HepG2 (cell line): ENCODE results near the gene OR13J1. TPM values are rescaled to one million over a fixed set of nuclear protein-coding genes. Genes with fewer than 3 reads are reported as not detected.

Source experiments
- ATAC-seq: fragments of 200-7000 bp; cut with Tn5 transposase; 3 replicates; pipeline ENCODE4 v1.9.1; 2020; ENCODE audit warnings: mild to moderate bottlenecking, moderate library complexity
- BruUV-seq: library from RNA; stranded (reverse); fragments of 400-500 nt; replicated peaks from 2 replicates; lab custom pipeline; 2021; lab: Mats Ljungman, UMichigan
- CTCF ChIA-PET: fragments of 300-600 bp; formaldehyde crosslinking; extraction: SDS; loops from one replicate; lab custom pipeline; 2021; ENCODE audit warnings: low total read pairs, inconsistent platforms, low intra/inter-chr PET ratio; lab: Yijun Ruan, JAX
- POLR2A ChIA-PET: fragments of 350-600 bp; sonication (Branson Sonifier 250); formaldehyde crosslinking; loops from one replicate; lab custom pipeline; 2020; ENCODE audit warnings: antibody characterized with exemption, inconsistent platforms; lab: Yijun Ruan, JAX
- DNase-seq: peaks from one replicate; pipeline ENCODE4 v3.0.0-alpha.2; 2015; ENCODE audit warnings: low spot score
- FAIRE-seq: peaks from 3 replicates; lab custom pipeline; 2011; peaks lifted over from hg19 to GRCh38; lab: Jason Lieb, UNC
- H2AFZ ChIP-seq: one replicate; pipeline ENCODE4 v1.6.1; 2011; ENCODE audit warnings: low read length, inconsistent platforms
- H3K27ac ChIP-seq: fragments of 300-600 bp; 3 replicates; pipeline ENCODE4 v1.8.0; 2011; ENCODE audit warnings: mixed run types, mild to moderate bottlenecking, mixed read lengths, low read length, inconsistent platforms; ENCODE audit not compliant: insufficient read depth; ENCODE audit errors: extremely low read length
- H3K27me3 ChIP-seq, 2 experiments: fragments of 200-600 bp in 1 of 2; 2 replicates in 1 of 2; 3 replicates in 1 of 2; pipeline versions ENCODE4 v1.6.0 to v1.8.0; 2011; ENCODE audit warnings: low read length in 2 of 2, mild to moderate bottlenecking in 2 of 2, moderate library complexity in 2 of 2, inconsistent platforms in 1 of 2; ENCODE audit not compliant: insufficient read depth in 2 of 2, control insufficient read depth in 1 of 2
- H3K36me3 ChIP-seq, 2 experiments: fragments of 200-600 bp in 1 of 2; replicated peaks in 1 of 2; 2 replicates in 1 of 2; 3 replicates in 1 of 2; pipeline versions ENCODE4 v1.5.1 to v1.8.0; 2011; ENCODE audit warnings: low read length in 2 of 2, inconsistent platforms in 1 of 2; ENCODE audit not compliant: insufficient read depth in 2 of 2, control insufficient read depth in 1 of 2
- H3K4me1 ChIP-seq: 2 replicates; pipeline ENCODE4 v1.5.1; 2012; ENCODE audit warnings: low read length, inconsistent platforms; ENCODE audit not compliant: insufficient read depth
- H3K4me2 ChIP-seq: 2 replicates; pipeline ENCODE4 v1.6.0; 2011; ENCODE audit warnings: low read depth, low read length, inconsistent platforms
- H3K4me3 ChIP-seq, 3 experiments: fragments of 200-600 bp in 1 of 3; sonication (generic), shearing (Covaris generic) in 1 of 3; replicated peaks in 1 of 3; 2 replicates each; pipeline ENCODE4 v1.5.1; 2011 to 2016; ENCODE audit warnings: low read length in 3 of 3, inconsistent platforms in 2 of 3, low read depth in 2 of 3, mild to moderate bottlenecking in 2 of 3, control low read depth in 1 of 3, mixed read lengths in 1 of 3; ENCODE audit not compliant: insufficient read depth in 1 of 3
- H3K79me2 ChIP-seq: one replicate; pipeline ENCODE4 v1.6.1; 2011; ENCODE audit warnings: low read length, inconsistent platforms; ENCODE audit not compliant: insufficient read depth
- H3K9ac ChIP-seq: 2 replicates; pipeline ENCODE4 v1.6.0; 2011; ENCODE audit warnings: mild to moderate bottlenecking, low read depth, low read length, inconsistent platforms; ENCODE audit not compliant: insufficient read depth
- H3K9me3 ChIP-seq: 2 replicates; pipeline ENCODE4 v1.5.1; 2012; ENCODE audit warnings: mild to moderate bottlenecking, low read length
- H4K20me1 ChIP-seq: 2 replicates; pipeline ENCODE4 v1.6.0; 2011; ENCODE audit warnings: inconsistent platforms, mild to moderate bottlenecking, low read length, moderate library complexity; ENCODE audit not compliant: insufficient read depth
- CREB1 ChIP-seq, 2 experiments: fragments of 450-650 bp in 1 of 2; IDR thresholded peaks; 2 replicates each; pipeline ENCODE4 v1.6.1; 2016 to 2017; ENCODE audit warnings: control low read depth in 1 of 2, mild to moderate bottlenecking in 1 of 2, missing compliant biosample characterization in 1 of 2, missing genetic modification characterization in 1 of 2
- ELF3 ChIP-seq: IDR thresholded peaks from 2 replicates; pipeline ENCODE4 v1.6.1; 2016; ENCODE audit warnings: missing genetic modification reagents, missing compliant biosample characterization
- GATAD1 ChIP-seq: IDR thresholded peaks from 2 replicates; pipeline ENCODE4 v1.6.1; 2016; ENCODE audit warnings: missing genetic modification reagents, missing compliant biosample characterization
- JUND ChIP-seq: sonication (generic); formaldehyde crosslinking; IDR thresholded peaks from 2 replicates; pipeline ENCODE4 v1.8.0; 2022; ENCODE audit warnings: mild to moderate bottlenecking, missing genetic modification reagents
- NBN ChIP-seq: fragments of 450-650 bp; conservative IDR thresholded peaks from 2 replicates; pipeline ENCODE4 v1.6.1; 2017
- PAXIP1 ChIP-seq: sonication (generic); formaldehyde crosslinking; conservative IDR thresholded peaks from 2 replicates; pipeline ENCODE4 v1.4.0; 2020; ENCODE audit warnings: mild to moderate bottlenecking, missing genetic modification reagents, moderate library complexity
- POLR2A ChIP-seq, 2 experiments: IDR thresholded peaks; 2 replicates each; pipeline ENCODE4 v1.6.1; 2011; ENCODE audit warnings: low read depth in 2 of 2, low read length in 2 of 2, mild to moderate bottlenecking in 1 of 2, moderate library complexity in 1 of 2; ENCODE audit not compliant: insufficient read depth in 1 of 2
- REST ChIP-seq, 2 experiments: IDR thresholded peaks; 2 replicates each; pipeline ENCODE4 v1.6.1; 2011 to 2012; ENCODE audit warnings: low read length in 2 of 2, borderline replicate concordance in 1 of 2, low read depth in 1 of 2, mild to moderate bottlenecking in 1 of 2, moderate library complexity in 1 of 2
- SPEN ChIP-seq: sonication (generic); formaldehyde crosslinking; IDR thresholded peaks from 2 replicates; pipeline ENCODE4 v1.5.1; 2020; ENCODE audit warnings: low read depth, mild to moderate bottlenecking, missing genetic modification reagents
- TGIF2 ChIP-seq: IDR thresholded peaks from 2 replicates; pipeline ENCODE4 v1.6.1; 2016; ENCODE audit warnings: control low read depth, missing compliant biosample characterization
- ZBTB42 ChIP-seq: sonication (generic); formaldehyde crosslinking; IDR thresholded peaks from 2 replicates; pipeline ENCODE4 v1.5.0; 2020; ENCODE audit warnings: mild to moderate bottlenecking, missing genetic modification reagents
- ZNF484 ChIP-seq: sonication (generic); formaldehyde crosslinking; IDR thresholded peaks from 2 replicates; pipeline ENCODE4 v1.5.1; 2020; ENCODE audit warnings: mild to moderate bottlenecking, low read depth, missing genetic modification reagents, borderline replicate concordance
- WGBS: methylation state at CpG from one replicate; pipeline ENCODE4 v1.1.6; 2017; ENCODE audit warnings: low lambda C conversion rate; 5-methylcytosine and 5-hydroxymethylcytosine counted together
- in situ Hi-C: cut with HindIII; loops from 2 replicates; pipeline ENCODE4 v1.10.0; 2017; ENCODE audit warnings: low pct_unique_long_range_greater_than_20kb; ENCODE audit not compliant: extremely low pct_ligation_motif_present
- intact Hi-C: fragments of 100-400 bp; cut with micrococcal nuclease; formaldehyde crosslinking; loops from one replicate; pipeline ENCODE4 v1.10.0; 2022; ENCODE audit not compliant: unreplicated experiment
- polyA plus RNA-seq, 8 experiments: library from polyadenylated mRNA; depleted of rRNA in 3 of 8; stranded (reverse) in 7 of 8; unstranded in 1 of 8; fragments of >200 nt; fragmentation: Illumina TruSeq in 4 of 8; extraction: Trizol in 4 of 8; gene quantifications; 2 replicates each; pipeline versions ENCODE4 v1.2.1 to v1.2.3, GENCODE V29; 2011 to 2016; ENCODE audit warnings: low read depth in 4 of 8, missing spikeins in 1 of 8, mixed read lengths in 1 of 8; ENCODE audit not compliant: insufficient read depth in 1 of 8
- total RNA-seq, 5 experiments: library from RNA; depleted of rRNA; stranded (reverse); fragments of >200 nt; fragmentation: Illumina TruSeq; extraction: Trizol; gene quantifications; 2 replicates each; pipeline ENCODE4 v1.2.3, GENCODE V29; 2016; ENCODE audit warnings: low read depth in 1 of 5
- TF ChIP-seq, protein P1 (sequence below): sonication (generic); formaldehyde crosslinking; IDR thresholded peaks from 2 replicates; pipeline ENCODE4 v1.5.0; 2020; ENCODE audit warnings: missing genetic modification reagents, mild to moderate bottlenecking, borderline replicate concordance

OR13J1 gene
- total and polyA plus RNA-seq, 2 of the 13 experiments (the other 11 are each of a cell fraction or from before 2014, with no cell fraction given) = not detected

DNA sequence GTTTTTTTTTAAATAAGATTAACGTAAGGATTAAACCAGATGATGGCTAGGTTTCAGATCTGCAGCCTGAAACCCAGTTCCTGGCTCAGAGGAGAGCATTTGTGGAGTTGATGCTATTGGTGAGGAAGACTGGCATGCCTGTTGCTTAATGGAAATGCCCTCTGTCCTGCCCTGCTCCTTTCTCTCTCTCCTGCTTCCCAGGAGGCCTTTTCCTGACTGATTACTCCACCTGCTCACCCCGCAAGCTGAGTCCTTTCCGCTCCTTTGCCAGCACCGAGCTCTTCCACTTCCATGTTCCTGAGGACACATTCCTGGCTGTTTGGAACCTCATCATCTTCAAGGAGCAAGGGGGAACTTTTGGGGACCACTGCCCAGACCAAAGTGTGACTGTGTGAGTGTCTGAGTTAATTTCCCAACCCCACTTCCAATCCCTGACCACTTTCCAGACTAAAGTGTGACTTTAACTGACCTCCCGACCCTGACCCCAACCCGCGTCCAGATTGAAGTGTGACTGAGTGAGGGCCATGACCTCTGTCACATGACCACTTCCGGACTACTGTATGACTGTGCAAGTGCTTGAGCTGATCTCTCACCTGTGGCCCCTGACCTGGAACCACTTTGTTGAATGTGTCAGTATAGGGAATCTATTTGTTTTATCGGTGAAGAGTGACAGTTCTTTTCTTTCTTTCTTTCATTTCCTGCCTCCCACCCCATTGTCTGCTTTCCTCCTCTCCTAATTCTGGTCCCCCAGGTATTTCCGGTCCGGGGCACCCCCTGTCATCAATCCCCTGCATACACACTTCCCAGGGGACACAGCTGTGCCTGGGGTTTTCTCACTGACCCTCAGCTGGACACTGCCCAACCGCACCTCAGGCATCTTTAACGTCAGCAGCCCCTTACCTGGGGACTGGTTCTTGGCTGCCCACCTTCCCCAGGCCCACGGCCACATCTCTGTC lies 35.7 kb downstream of the OR13J1 start (continued):
- TF ChIP-seq REST (IDR thresholded peaks at IDR 0.05; ENCODE audit: borderline replicate concordance in 1 of 2, low read depth in 1 of 2, low read length in 2 of 2) (no peak), CREB1 (IDR thresholded peaks at IDR 0.05) (peak; percentile 49), CREB1 (CRISPR knock-in tag; IDR thresholded peaks at IDR 0.05) (no peak), GATAD1 (0 out of 2 replicates have a peak, but pooled peaks have one; percentile 16)

DNA sequence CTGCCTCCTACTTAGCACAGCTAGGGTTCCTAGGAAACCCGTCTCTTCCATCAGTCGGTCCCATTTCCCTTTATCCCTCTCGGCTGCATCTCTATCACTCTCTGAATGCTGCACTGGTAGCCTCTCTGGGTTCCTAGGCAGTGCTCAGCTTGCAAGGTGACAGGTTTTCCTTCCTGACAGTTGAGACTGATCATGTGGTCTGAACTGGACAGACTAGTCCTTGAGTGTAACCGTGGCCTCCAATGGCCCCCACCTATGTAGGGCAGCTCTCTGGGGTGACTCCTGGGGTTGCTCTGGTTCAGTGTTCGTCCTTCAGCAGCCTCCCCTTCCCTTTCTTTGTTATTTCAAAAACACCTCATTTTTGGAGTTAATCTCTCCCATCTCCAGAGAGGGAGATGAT lies 37.4 kb downstream of the OR13J1 start:
- Histone ChIP-seq H3K36me3 (no peaks in the 10 kb centered on the region), H3K9ac (no peak overlapping the region), H4K20me1 (no peaks in the 10 kb centered on the region), H3K4me1 (peaks cover 68% of the 10 kb centered on the region), H3K27ac (no peak overlapping the region), H3K79me2 (no peaks in the 10 kb centered on the region), H3K4me2 (no peak overlapping the region), H3K9me3 (no peaks in the 10 kb centered on the region), H3K4me3 (no peak overlapping the region), H2AFZ (no peak overlapping the region), H3K27me3 (no peaks in the 10 kb centered on the region)
- no peak for ATAC-seq
- ChIA-PET POLR2A (no interaction called here), CTCF (no interaction called here)
- intact Hi-C loops (no loop called here), in situ Hi-C loops (no loop called here)
- no peak for DNase-seq
- BruUV-seq = no TSS peak
- FAIRE-seq = no peak
- 65% methylated on average over 5 of the region's 5 CpGs for WGBS
- no peak for TF ChIP-seq TGIF2
- TF ChIP-seq SPEN (CRISPR knock-in tag) = no peak
- no peak for TF ChIP-seq ELF3
- TF ChIP-seq POLR2A (IDR thresholded peaks at IDR 0.05; ENCODE audit: insufficient read depth in 1 of 2, low read depth in 2 of 2, low read length in 2 of 2) = no peak
- no peak for TF ChIP-seq ZBTB42
- TF ChIP-seq JUND (CRISPR knock-in tag) = no peak
- TF ChIP-seq ZNF484 (CRISPR knock-in tag) = no peak
- TF ChIP-seq NBN = no peak
- TF ChIP-seq, protein P1, sequence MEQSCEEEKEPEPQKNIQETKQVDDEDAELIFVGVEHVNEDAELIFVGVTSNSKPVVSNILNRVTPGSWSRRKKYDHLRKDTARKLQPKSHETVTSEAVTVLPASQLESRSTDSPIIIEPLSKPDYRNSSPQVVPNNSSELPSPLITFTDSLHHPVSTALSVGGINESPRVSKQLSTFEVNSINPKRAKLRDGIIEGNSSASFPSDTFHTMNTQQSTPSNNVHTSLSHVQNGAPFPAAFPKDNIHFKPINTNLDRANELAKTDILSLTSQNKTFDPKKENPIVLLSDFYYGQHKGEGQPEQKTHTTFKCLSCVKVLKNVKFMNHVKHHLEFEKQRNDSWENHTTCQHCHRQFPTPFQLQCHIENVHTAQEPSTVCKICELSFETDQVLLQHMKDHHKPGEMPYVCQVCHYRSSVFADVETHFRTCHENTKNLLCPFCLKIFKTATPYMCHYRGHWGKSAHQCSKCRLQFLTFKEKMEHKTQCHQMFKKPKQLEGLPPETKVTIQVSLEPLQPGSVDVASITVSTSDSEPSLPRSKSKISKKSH = no peak
- no peak for TF ChIP-seq PAXIP1
